Lung (tissue), 12 donors: ENCODE results near the gene NEUROD6. TPM values are rescaled to one million over a fixed set of nuclear protein-coding genes. Genes with fewer than 3 reads are reported as not detected.
A peak's percentile ranks its signal among the peaks of the same experiment; 100 is the strongest.

Source experiments
- ATAC-seq: fragments of 200-7000 bp; cut with Tn5 transposase; one replicate; pipeline ENCODE4 v1.9.1; 2020; ENCODE audit warnings: moderate number of reproducible peaks; ENCODE audit not compliant: insufficient read depth, low FRiP score
- DNase-seq, 3 donors: peaks; one replicate each; pipeline ENCODE4 v3.0.0-alpha.2; 2013 to 2017
- H3K27ac ChIP-seq, 2 donors: one replicate each; pipeline ENCODE4 v1.5.1; 2013; ENCODE audit warnings: mild to moderate bottlenecking in 2 of 2, moderate library complexity in 2 of 2, control low read depth in 1 of 2, inconsistent platforms in 1 of 2, low read depth in 1 of 2, low read length in 1 of 2
- H3K27me3 ChIP-seq, 3 donors: one replicate each; pipeline ENCODE4 v1.5.1; 2013; ENCODE audit warnings: low read length in 2 of 3; ENCODE audit not compliant: control insufficient read depth in 3 of 3, insufficient read depth in 3 of 3
- H3K36me3 ChIP-seq, 4 donors: one replicate each; pipeline ENCODE4 v1.5.1; 2013; ENCODE audit warnings: low read length in 4 of 4, mild to moderate bottlenecking in 1 of 4, moderate library complexity in 1 of 4; ENCODE audit not compliant: control insufficient read depth in 4 of 4, insufficient read depth in 4 of 4
- H3K4me1 ChIP-seq, 5 donors: one replicate each; pipeline ENCODE4 v1.5.1; 2013; ENCODE audit warnings: low read length in 5 of 5, mild to moderate bottlenecking in 2 of 5, moderate library complexity in 1 of 5; ENCODE audit not compliant: control insufficient read depth in 5 of 5, insufficient read depth in 5 of 5
- H3K4me3 ChIP-seq: one replicate; pipeline ENCODE4 v1.5.1; 2013; ENCODE audit warnings: mild to moderate bottlenecking, control low read depth, moderate library complexity
- H3K9ac ChIP-seq, 2 donors: one replicate each; pipeline ENCODE4 v1.5.1; 2013; ENCODE audit warnings: low read length in 2 of 2, control low read depth in 1 of 2; ENCODE audit not compliant: insufficient read depth in 1 of 2
- H3K9me3 ChIP-seq, 4 donors: one replicate each; pipeline ENCODE4 v1.5.1; 2013; ENCODE audit warnings: low read length in 3 of 4, mild to moderate bottlenecking in 1 of 4, moderate library complexity in 1 of 4; ENCODE audit not compliant: control insufficient read depth in 4 of 4, insufficient read depth in 3 of 4
- WGBS, 2 donors: extraction: QIAGEN DNeasy Blood & Tissue Kit; methylation state at CpG; one replicate each; pipeline ENCODE4 v1.1.7; 2013; 5-methylcytosine and 5-hydroxymethylcytosine counted together
- polyA plus RNA-seq, 2 donors: library from polyadenylated mRNA; stranded (reverse); fragments of 200-250 nt; gene quantifications; one replicate each; pipeline ENCODE4 v1.2.1, GENCODE V29; 2013
- total RNA-seq, 2 donors: library from RNA; depleted of rRNA in 1 of 2; stranded (reverse); fragments of >200 nt in 1 of 2; gene quantifications; one replicate each; pipeline ENCODE4 v1.2.1, GENCODE V29; 2014 to 2021
- TF ChIP-seq, protein P1 (sequence below): IDR thresholded peaks from 2 replicates; pipeline ENCODE4 v1.5.1; 2012; ENCODE audit warnings: mild to moderate bottlenecking; ENCODE audit errors: control extremely low read depth, extremely low read depth
- donor health status: control.
- donor health status: control.
- donor health status: Bipolar disorder and iron deficiency.
- donor health status: healthy.
- donor health status: DM: yes; HTN: yes; CAD: no.

NEUROD6 gene
- total and polyA plus RNA-seq, 4 donors = not detected

DNA sequence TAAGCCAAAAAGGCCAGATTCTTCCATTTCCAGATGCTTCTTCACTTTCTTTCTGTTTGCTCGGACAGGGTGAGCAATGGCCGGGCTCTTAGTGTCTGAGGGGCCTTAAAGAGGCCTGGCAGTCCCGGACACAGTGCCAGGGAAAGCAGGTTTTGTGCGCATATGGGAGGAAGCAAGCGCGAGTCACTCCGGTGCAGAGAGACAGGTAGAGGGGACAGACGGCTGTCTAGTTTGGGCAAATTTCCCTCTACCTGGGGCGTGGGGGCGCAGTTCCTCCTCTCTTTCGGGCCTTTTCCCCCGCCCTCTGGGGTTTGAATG lies 4.7 kb downstream of the NEUROD6 start:
- Histone ChIP-seq H3K27me3 (peaks cover 0 to 13% (median 2%) of the 10 kb centered on the region in 3 donors), H3K9me3 (peaks cover 0 to 5% (median 1%) of the 10 kb centered on the region in 4 donors), H3K36me3 (no peaks in the 10 kb centered on the region), H3K4me1 (peaks cover 0 to 46% (median 13%) of the 10 kb centered on the region in 5 donors), H3K9ac (no peak overlapping the region), H3K27ac (no peak overlapping the region), H3K4me3 (no peak overlapping the region)
- WGBS, 2 donors = 12 to 18% methylated on average over 12 of the region's 12 CpGs
- TF ChIP-seq, protein P1, sequence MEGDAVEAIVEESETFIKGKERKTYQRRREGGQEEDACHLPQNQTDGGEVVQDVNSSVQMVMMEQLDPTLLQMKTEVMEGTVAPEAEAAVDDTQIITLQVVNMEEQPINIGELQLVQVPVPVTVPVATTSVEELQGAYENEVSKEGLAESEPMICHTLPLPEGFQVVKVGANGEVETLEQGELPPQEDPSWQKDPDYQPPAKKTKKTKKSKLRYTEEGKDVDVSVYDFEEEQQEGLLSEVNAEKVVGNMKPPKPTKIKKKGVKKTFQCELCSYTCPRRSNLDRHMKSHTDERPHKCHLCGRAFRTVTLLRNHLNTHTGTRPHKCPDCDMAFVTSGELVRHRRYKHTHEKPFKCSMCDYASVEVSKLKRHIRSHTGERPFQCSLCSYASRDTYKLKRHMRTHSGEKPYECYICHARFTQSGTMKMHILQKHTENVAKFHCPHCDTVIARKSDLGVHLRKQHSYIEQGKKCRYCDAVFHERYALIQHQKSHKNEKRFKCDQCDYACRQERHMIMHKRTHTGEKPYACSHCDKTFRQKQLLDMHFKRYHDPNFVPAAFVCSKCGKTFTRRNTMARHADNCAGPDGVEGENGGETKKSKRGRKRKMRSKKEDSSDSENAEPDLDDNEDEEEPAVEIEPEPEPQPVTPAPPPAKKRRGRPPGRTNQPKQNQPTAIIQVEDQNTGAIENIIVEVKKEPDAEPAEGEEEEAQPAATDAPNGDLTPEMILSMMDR = no peak
- DNase-seq (no peak), ATAC-seq (no peak)

DNA sequence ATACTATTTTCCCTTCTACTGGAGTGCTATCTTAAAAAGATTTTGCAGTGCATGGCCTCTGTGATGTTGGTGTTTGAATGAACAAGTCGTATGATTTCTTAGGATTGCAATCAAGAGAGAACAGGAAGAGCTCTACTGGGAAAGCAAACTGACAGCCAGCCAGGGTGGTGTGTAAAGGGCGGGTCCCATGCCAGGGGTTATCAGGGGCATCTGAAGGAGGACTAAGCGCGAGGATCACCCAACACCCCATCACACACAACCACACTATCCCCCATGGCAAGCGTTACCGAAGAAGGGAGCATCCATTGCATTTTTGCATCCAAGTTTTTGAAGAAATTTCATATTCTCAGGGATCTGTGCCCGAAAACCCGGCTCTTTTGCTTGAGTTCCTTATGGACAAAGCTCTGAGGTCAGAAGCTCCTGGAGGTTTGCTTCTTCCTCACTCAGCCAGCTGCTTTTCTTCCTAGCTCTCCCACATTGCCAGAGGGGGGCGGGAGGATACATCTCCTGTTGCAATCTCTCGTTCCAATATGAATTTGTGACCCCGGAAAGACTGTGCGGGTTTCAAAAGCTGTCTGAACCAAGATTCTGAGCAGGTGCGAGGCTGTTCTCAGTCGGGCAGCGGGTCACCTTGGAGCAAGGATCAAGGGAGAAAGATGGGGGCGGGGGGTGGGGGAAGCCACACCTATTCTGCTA lies 5.2 kb downstream of the NEUROD6 start:
- peak; percentile 88 to 97 (median 95) for DNase-seq
- Histone ChIP-seq H3K9ac (peak overlapping the region in 1 of 2 donors; percentile 15), H3K36me3 (no peaks in the 10 kb centered on the region), H3K27ac (no peak overlapping the region), H3K9me3 (peaks cover 0 to 5% (median 1%) of the 10 kb centered on the region in 4 donors), H3K27me3 (peaks cover 0 to 13% (median 2%) of the 10 kb centered on the region in 3 donors), H3K4me1 (peaks cover 0 to 40% (median 12%) of the 10 kb centered on the region in 5 donors), H3K4me3 (no peak overlapping the region)
- no peak for ATAC-seq
- TF ChIP-seq, protein P1 = no peak
- 50 to 65% methylated on average over 16 of the region's 16 CpGs for WGBS, 2 donors

DNA sequence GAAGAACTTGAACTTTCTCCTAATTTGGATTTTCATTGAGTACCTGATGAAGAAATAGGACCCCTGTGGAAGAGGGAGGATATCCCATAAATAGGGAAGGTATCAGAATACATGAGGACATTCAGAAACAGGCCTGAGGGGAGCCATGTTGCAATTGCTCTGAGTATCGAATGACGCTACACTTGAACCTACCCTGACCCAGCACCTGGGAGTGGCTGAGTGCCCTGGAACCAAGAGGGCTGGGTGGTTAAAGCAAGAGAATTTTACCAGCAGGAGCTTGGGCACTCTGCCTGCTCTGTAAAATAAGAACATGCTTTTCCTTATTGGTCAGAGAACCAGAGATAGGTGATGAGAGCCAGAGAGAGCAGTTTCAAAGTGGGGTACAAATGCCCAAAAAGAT lies 7.2 kb downstream of the NEUROD6 start:
- no peak for ATAC-seq
- no peaks in the 10 kb centered on the region for H3K36me3 ChIP-seq
- no peak overlapping the region for H3K4me3 ChIP-seq
- peaks cover 0 to 27% (median 2%) of the 10 kb centered on the region in 5 donors for H3K4me1 ChIP-seq
- H3K9me3 ChIP-seq = peaks cover 0 to 5% (median 1%) of the 10 kb centered on the region in 4 donors
- no peak for DNase-seq
- peaks cover 0 to 9% (median 2%) of the 10 kb centered on the region in 3 donors for H3K27me3 ChIP-seq
- TF ChIP-seq, protein P1 = no peak
- 64 to 84% methylated on average over 2 of the region's 2 CpGs for WGBS, 2 donors
- H3K27ac ChIP-seq = no peak overlapping the region
- no peak overlapping the region for H3K9ac ChIP-seq

DNA sequence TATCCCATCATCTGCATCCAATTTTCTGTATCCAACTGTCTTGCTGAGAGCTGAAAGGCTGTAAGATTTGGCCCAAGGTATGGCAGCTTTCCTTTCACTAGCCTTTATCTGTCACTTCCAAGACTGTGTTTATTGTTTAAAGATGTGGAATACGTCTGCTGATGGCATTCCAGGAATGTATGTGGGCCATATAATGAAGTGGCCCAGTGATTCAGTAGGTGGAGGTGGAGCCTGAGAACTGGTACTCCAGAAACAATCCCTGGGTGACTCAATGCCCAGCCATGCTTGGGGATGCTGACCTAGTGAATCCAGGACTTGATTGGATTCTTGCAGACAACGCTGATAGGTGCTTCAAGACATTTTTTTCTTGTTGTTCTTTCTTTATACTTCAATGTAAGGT lies 13.5 kb downstream of the NEUROD6 start:
- 48 to 55% methylated on average over 2 of the region's 2 CpGs for WGBS, 2 donors
- Histone ChIP-seq H3K4me3 (no peak overlapping the region), H3K27me3 (no peaks in the 10 kb centered on the region), H3K9me3 (peaks cover 0 to 5% (median 0%) of the 10 kb centered on the region in 4 donors), H3K36me3 (no peaks in the 10 kb centered on the region), H3K27ac (no peak overlapping the region), H3K9ac (no peak overlapping the region), H3K4me1 (peaks cover 0 to 13% (median 11%) of the 10 kb centered on the region in 5 donors)
- ATAC-seq (no peak), DNase-seq (no peak)
- TF ChIP-seq, protein P1 = no peak
